A549 (cell line): ENCODE data around the gene RNF41.

Experiments
- CTCF ChIP-seq: fragments of >200 bp; sonication (Bioruptor Twin); formaldehyde crosslinking; IDR thresholded peaks from 3 replicates; pipeline ENCODE4 v1.5.1; 2016
- HMGXB4 ChIP-seq: fragments of 250-450 bp; sonication (Bioruptor Pico); IDR thresholded peaks from 2 replicates; pipeline ENCODE4 v1.5.0; 2021; ENCODE audit warnings: mild to moderate bottlenecking, moderate library complexity, borderline replicate concordance
- MAX ChIP-seq: IDR thresholded peaks from 2 replicates; pipeline ENCODE4 v1.6.1; 2012
- POLR2A ChIP-seq: IDR thresholded peaks from 2 replicates; pipeline ENCODE4 v1.6.1; 2012; ENCODE audit warnings: mild to moderate bottlenecking, low read length
- RARB ChIP-seq: fragments of 250-450 bp; sonication (Bioruptor Pico); IDR thresholded peaks from 2 replicates; pipeline ENCODE4 v1.8.0; 2021; ENCODE audit warnings: mild to moderate bottlenecking, moderate library complexity
- REST ChIP-seq: fragments of 200-600 bp; sonication (generic); IDR thresholded peaks from 2 replicates; pipeline ENCODE4 v1.6.1; 2016; ENCODE audit warnings: antibody characterized with exemption, mild to moderate bottlenecking, moderate library complexity

GRCh38 chr12:56212361-56212760 lies 9.4 kb downstream of the RNF41 start:
- TF ChIP-seq RARB (CRISPR knock-in tag) (no peak), MAX (no peak), POLR2A (no peak), CTCF (no peak), REST (no peak), HMGXB4 (no peak)
